ENCODE measurements around the gene ZNF22. TPM values are rescaled to one million over a fixed set of nuclear protein-coding genes. Genes with fewer than 3 reads are reported as not detected.
A peak's percentile ranks its signal among the peaks of the same experiment; 100 is the strongest.

Gene ZNF22
- total and polyA plus RNA-seq, 2 of the 4 experiments (the other 2 are of a cell fraction), result 10.6 to 12.4 TPM

DNA sequence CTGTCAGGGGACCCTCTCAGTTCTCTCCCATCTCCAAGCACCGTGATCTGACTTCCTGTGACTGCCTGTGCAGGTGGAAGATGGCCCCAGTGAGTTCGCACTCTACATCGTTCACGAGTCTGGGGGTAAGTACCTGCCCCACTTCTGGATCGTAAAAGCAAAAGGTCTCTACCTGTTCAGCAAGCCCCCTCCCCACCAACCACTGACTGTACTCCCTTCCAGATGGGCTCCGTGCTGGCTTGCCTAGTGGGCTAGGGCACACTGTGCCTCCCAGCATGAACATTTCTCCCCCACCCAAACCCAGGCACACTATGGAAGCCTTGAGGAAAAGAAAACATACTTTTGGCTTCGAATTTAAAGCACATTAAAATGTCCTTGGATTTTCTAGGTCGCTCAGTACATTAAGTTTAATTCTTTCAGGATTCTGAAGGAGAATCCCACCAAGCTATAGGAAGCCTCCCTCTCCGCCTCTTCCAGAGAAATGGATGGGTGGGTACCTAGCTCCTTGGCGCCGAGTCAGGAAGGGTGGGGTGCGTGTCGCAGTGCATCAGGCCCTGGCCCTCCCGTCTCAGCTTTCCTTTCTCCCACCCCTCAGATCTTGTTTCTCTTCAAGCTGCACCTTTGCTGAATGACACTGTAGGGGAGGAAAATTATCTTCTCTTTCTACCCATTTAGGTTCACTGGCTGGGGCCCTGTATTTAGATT is 11.0 kb upstream of the ZNF22 start (continued):
- TF ChIP-seq MXI1 (IDR thresholded peaks at IDR 0.05; ENCODE audit: borderline replicate concordance, low read depth, low read length), result no peak

DNA sequence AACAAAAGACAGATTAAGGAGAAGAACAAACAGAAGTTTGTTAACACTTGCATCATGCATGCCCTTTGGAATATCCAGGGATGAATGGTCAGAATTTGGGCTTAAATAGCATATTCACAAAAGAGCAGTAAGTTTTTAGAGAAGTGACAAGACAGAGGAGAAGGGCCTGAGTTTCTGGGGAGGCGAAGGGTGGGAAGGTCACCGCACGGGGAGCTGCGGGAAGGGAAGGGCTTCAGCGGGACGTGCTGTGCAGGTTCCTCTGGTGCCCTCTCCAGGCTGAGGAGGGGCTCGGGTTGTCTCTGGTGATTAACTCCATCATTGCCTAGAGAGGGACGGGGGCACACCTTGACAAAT is 10.4 kb upstream of the ZNF22 start:
- Histone ChIP-seq H3K18ac (ENCODE audit: low read depth, low read length) (peak overlapping the region; percentile 67; the same call in 1 of the 2 replicates), H2AFZ (replicated peaks; ENCODE audit: low read length, poor library complexity) (no peak overlapping the region), H3K9me1 (ENCODE audit: insufficient read depth, low read length) (peaks cover 39% of the 10 kb centered on the region), H3K14ac (replicated peaks; ENCODE audit: low read depth, low read length) (0 out of 2 replicates have a peak overlapping the region, but pooled peaks have one; percentile 23), H2AK5ac (ENCODE audit: low read depth, low read length) (peak overlapping the region; percentile 16; the same call in 1 of the 2 replicates), H2BK120ac (ENCODE audit: low read depth, low read length) (peak overlapping the region; percentile 63), H2BK20ac (ENCODE audit: low read depth, low read length) (peak overlapping the region; percentile 56), H2BK5ac (ENCODE audit: low read depth, low read length, poor library complexity, severe bottlenecking) (no peak overlapping the region), H3K4me2 (ENCODE audit: low read depth, low read length) (no peak overlapping the region), H2AK9ac (replicated peaks; ENCODE audit: low read depth, low read length, poor library complexity) (no peak overlapping the region), H3K9ac (ENCODE audit: low read depth, low read length) (no peak overlapping the region), H3K36me3 (ENCODE audit: control insufficient read depth, insufficient read depth, low read length) (peaks cover 11% of the 10 kb centered on the region; the same call in 1 of the 2 replicates), H3K4me1 (ENCODE audit: control insufficient read depth, insufficient read depth, low read length) (peaks cover 53% of the 10 kb centered on the region), H4K5ac (ENCODE audit: low read depth, low read length) (peak overlapping the region; percentile 19; the same call in 1 of the 2 replicates), H4K91ac (ENCODE audit: insufficient read depth, low read depth, low read length) (peak overlapping the region; percentile 54; the same call in 1 of the 2 replicates), H3K9me3 (ENCODE audit: control insufficient read depth, insufficient read depth, low read length) (no peaks in the 10 kb centered on the region), H3K27ac (ENCODE audit: insufficient read depth, low read length) (no peak overlapping the region), H3K4me3 (ENCODE audit: insufficient read depth, low read depth, low read length) (no peak overlapping the region), H3K4ac (ENCODE audit: low read depth, low read length) (peak overlapping the region; percentile 50; the same call in 1 of the 2 replicates), H4K8ac (ENCODE audit: low read depth in 2 of 2, low read length in 2 of 2) (no peak overlapping the region; a peak in 1 of 4 replicates), H2BK15ac (ENCODE audit: low read depth, low read length) (peak overlapping the region; percentile 43; the same call in 1 of the 3 replicates), H3K27me3 (ENCODE audit: control insufficient read depth, insufficient read depth, low read length) (no peaks in the 10 kb centered on the region), H3K56ac (ENCODE audit: extremely low read depth, insufficient read depth, low read length) (no peak overlapping the region), H3K79me1 (ENCODE audit: low read depth in 1 of 2, low read length in 2 of 2) (peaks cover 0 to 6% of the 10 kb centered on the region in 2 experiments; a peak in 1 of 4 replicates), H4K20me1 (ENCODE audit: insufficient read depth, low read length) (no peaks in the 10 kb centered on the region), H3K23ac (ENCODE audit: low read depth, low read length) (no peak overlapping the region)
- intact Hi-C loops (cut with micrococcal nuclease) (no loop called here), in situ Hi-C loops (cut with MboI; ENCODE audit: low sequenced_read_pairs) (loop anchor here (25.0 kb wide), 4 partner anchors 1022 to 1853 kb away; partner anchors contain the start of genes CSGALNACT2 and HNRNPF), dilution Hi-C loops (cut with HindIII; ENCODE audit: low sequenced_read_pairs, unreplicated experiment) (no loop called here)
- WGBS, 2 experiments (ENCODE audit: extremely low coverage in 2 of 2, insufficient read length in 1 of 2), result 60% methylated on average over 8 of the region's 8 CpGs; no CpG with 5 or more reads in 1 of the 2 experiments
- ChIA-PET CTCF (no interaction called here), POLR2A (ENCODE audit: unreplicated experiment) (no interaction called here)
- DNase-seq (no peak), ATAC-seq (ENCODE audit: low read depth) (no peak)
- TF ChIP-seq, protein P1, sequence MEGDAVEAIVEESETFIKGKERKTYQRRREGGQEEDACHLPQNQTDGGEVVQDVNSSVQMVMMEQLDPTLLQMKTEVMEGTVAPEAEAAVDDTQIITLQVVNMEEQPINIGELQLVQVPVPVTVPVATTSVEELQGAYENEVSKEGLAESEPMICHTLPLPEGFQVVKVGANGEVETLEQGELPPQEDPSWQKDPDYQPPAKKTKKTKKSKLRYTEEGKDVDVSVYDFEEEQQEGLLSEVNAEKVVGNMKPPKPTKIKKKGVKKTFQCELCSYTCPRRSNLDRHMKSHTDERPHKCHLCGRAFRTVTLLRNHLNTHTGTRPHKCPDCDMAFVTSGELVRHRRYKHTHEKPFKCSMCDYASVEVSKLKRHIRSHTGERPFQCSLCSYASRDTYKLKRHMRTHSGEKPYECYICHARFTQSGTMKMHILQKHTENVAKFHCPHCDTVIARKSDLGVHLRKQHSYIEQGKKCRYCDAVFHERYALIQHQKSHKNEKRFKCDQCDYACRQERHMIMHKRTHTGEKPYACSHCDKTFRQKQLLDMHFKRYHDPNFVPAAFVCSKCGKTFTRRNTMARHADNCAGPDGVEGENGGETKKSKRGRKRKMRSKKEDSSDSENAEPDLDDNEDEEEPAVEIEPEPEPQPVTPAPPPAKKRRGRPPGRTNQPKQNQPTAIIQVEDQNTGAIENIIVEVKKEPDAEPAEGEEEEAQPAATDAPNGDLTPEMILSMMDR (conservative IDR thresholded peaks at IDR 0.05; ENCODE audit: low read depth, low read length), result peak; percentile 8; the same call in 1 of the 2 replicates
- TF ChIP-seq RAD21 (IDR thresholded peaks at IDR 0.05; ENCODE audit: low read length) (no peak), CHD1 (IDR thresholded peaks at IDR 0.05; ENCODE audit: low read depth, low read length) (no peak)
- TF ChIP-seq, protein P2, sequence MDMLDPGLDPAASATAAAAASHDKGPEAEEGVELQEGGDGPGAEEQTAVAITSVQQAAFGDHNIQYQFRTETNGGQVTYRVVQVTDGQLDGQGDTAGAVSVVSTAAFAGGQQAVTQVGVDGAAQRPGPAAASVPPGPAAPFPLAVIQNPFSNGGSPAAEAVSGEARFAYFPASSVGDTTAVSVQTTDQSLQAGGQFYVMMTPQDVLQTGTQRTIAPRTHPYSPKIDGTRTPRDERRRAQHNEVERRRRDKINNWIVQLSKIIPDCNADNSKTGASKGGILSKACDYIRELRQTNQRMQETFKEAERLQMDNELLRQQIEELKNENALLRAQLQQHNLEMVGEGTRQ (IDR thresholded peaks at IDR 0.05; ENCODE audit: low read depth, low read length), result no peak
- no TSS peak for BruUV-seq (replicated peaks)

Measured in IMR-90 (cell line).